HEK293 (cell line): ENCODE data around the gene IARS2.

ENCODE experiments used
- CTCF ChIP-seq: fragments of 450-650 bp; formaldehyde crosslinking; IDR thresholded peaks from 2 replicates; pipeline ENCODE4 v1.5.1; 2016; ENCODE audit warnings: missing biosample characterization, missing genetic modification characterization
- TCF7L2 ChIP-seq: IDR thresholded peaks from 2 replicates; pipeline ENCODE4 v1.6.1; 2011; ENCODE audit warnings: low read depth, mild to moderate bottlenecking, inconsistent platforms, low read length, moderate library complexity, borderline replicate concordance
- ZNF555 ChIP-seq: fragments of 450-650 bp; formaldehyde crosslinking; conservative IDR thresholded peaks from 2 replicates; pipeline ENCODE4 v1.5.1; 2017; ENCODE audit warnings: missing biosample characterization, mild to moderate bottlenecking, missing genetic modification characterization, inconsistent platforms
- ZNF626 ChIP-seq: fragments of 450-650 bp; sonication (Bioruptor Pico); formaldehyde crosslinking; IDR thresholded peaks from 2 replicates; pipeline ENCODE4 v1.5.1; 2018; ENCODE audit warnings: missing biosample characterization, missing genetic modification characterization, inconsistent platforms
- ZSCAN18 ChIP-seq: fragments of 450-650 bp; formaldehyde crosslinking; IDR thresholded peaks from 2 replicates; pipeline ENCODE4 v1.5.1; 2016; ENCODE audit warnings: missing biosample characterization, missing genetic modification characterization
- TF ChIP-seq, protein P1 (sequence below): fragments of 450-650 bp; formaldehyde crosslinking; IDR thresholded peaks from 2 replicates; pipeline ENCODE4 v1.5.1; 2016; ENCODE audit warnings: missing biosample characterization, missing genetic modification characterization, borderline replicate concordance
- TF ChIP-seq, protein P2 (sequence below): fragments of 450-650 bp; formaldehyde crosslinking; IDR thresholded peaks from 2 replicates; pipeline ENCODE4 v1.5.1; 2016; ENCODE audit warnings: missing biosample characterization, missing genetic modification characterization
- TF ChIP-seq, protein P3 (sequence below): fragments of 450-650 bp; formaldehyde crosslinking; IDR thresholded peaks from 2 replicates; pipeline ENCODE4 v1.5.1; 2016; ENCODE audit warnings: missing biosample characterization, missing genetic modification characterization

DNA sequence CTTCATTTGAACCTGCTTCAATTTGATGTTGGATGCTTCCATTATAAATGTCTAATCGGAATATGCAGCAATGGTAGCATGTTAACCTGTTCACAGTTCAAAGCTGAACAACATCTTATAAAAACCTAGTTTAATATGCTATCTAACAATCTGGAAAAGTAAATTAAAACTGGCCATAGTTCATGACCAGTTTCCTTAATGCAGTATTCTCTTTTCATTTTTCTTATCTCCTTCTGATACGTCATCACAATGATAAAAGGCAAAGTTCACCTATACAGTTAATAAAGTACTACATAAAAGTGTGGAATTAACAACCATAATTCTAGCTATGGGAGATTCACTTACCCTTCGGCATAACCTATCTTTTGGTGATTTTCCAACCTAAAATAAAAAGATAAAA is 65.1 kb downstream of the IARS2 start:
- TF ChIP-seq CTCF (tag by site-specific recombination): no peak
- TF ChIP-seq, protein P1, sequence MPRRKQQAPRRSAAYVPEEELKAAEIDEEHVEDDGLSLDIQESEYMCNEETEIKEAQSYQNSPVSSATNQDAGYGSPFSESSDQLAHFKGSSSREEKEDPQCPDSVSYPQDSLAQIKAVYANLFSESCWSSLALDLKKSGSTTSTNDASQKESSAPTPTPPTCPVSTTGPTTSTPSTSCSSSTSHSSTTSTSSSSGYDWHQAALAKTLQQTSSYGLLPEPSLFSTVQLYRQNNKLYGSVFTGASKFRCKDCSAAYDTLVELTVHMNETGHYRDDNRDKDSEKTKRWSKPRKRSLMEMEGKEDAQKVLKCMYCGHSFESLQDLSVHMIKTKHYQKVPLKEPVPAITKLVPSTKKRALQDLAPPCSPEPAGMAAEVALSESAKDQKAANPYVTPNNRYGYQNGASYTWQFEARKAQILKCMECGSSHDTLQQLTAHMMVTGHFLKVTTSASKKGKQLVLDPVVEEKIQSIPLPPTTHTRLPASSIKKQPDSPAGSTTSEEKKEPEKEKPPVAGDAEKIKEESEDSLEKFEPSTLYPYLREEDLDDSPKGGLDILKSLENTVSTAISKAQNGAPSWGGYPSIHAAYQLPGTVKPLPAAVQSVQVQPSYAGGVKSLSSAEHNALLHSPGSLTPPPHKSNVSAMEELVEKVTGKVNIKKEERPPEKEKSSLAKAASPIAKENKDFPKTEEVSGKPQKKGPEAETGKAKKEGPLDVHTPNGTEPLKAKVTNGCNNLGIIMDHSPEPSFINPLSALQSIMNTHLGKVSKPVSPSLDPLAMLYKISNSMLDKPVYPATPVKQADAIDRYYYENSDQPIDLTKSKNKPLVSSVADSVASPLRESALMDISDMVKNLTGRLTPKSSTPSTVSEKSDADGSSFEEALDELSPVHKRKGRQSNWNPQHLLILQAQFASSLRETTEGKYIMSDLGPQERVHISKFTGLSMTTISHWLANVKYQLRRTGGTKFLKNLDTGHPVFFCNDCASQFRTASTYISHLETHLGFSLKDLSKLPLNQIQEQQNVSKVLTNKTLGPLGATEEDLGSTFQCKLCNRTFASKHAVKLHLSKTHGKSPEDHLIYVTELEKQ (tag by site-specific recombination): no peak
- TF ChIP-seq, protein P2, sequence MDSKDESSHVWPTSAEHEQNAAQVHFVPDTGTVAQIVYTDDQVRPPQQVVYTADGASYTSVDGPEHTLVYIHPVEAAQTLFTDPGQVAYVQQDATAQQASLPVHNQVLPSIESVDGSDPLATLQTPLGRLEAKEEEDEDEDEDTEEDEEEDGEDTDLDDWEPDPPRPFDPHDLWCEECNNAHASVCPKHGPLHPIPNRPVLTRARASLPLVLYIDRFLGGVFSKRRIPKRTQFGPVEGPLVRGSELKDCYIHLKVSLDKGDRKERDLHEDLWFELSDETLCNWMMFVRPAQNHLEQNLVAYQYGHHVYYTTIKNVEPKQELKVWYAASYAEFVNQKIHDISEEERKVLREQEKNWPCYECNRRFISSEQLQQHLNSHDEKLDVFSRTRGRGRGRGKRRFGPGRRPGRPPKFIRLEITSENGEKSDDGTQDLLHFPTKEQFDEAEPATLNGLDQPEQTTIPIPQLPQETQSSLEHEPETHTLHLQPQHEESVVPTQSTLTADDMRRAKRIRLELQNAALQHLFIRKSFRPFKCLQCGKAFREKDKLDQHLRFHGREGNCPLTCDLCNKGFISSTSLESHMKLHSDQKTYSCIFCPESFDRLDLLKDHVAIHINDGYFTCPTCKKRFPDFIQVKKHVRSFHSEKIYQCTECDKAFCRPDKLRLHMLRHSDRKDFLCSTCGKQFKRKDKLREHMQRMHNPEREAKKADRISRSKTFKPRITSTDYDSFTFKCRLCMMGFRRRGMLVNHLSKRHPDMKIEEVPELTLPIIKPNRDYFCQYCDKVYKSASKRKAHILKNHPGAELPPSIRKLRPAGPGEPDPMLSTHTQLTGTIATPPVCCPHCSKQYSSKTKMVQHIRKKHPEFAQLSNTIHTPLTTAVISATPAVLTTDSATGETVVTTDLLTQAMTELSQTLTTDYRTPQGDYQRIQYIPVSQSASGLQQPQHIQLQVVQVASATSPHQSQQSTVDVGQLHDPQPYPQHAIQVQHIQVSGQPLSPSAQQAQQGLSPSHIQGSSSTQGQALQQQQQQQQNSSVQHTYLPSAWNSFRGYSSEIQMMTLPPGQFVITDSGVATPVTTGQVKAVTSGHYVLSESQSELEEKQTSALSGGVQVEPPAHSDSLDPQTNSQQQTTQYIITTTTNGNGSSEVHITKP (tag by site-specific recombination): no peak
- no peak for TF ChIP-seq ZSCAN18 (tag by site-specific recombination)
- TF ChIP-seq ZNF555 (tag by site-specific recombination): no peak
- TF ChIP-seq ZNF626 (tag by site-specific recombination): no peak
- TF ChIP-seq TCF7L2: no peak
- TF ChIP-seq, protein P3, sequence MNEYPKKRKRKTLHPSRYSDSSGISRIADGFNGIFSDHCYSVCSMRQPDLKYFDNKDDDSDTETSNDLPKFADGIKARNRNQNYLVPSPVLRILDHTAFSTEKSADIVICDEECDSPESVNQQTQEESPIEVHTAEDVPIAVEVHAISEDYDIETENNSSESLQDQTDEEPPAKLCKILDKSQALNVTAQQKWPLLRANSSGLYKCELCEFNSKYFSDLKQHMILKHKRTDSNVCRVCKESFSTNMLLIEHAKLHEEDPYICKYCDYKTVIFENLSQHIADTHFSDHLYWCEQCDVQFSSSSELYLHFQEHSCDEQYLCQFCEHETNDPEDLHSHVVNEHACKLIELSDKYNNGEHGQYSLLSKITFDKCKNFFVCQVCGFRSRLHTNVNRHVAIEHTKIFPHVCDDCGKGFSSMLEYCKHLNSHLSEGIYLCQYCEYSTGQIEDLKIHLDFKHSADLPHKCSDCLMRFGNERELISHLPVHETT (tag by site-specific recombination): no peak
